NT2/D1 (cell line): Measurements from ENCODE around the gene PEX19.

Experiments used
- DNase-seq: peaks from one replicate; pipeline ENCODE4 v3.0.0-alpha.2; 2011; ENCODE audit warnings: low read depth, low spot score
- H3K27me3 ChIP-seq: 2 replicates; pipeline ENCODE4 v1.6.0; 2011; ENCODE audit warnings: mild to moderate bottlenecking; ENCODE audit not compliant: insufficient read length, insufficient read depth
- H3K36me3 ChIP-seq: 2 replicates; pipeline ENCODE4 v1.6.1; 2011; ENCODE audit warnings: mild to moderate bottlenecking, low read length, mixed read lengths; ENCODE audit not compliant: insufficient read depth, insufficient read length
- H3K4me1 ChIP-seq: 2 replicates; pipeline ENCODE4 v1.5.1; 2011; ENCODE audit not compliant: insufficient read depth, insufficient read length
- H3K4me3 ChIP-seq: 2 replicates; pipeline ENCODE4 v1.5.1; 2011; ENCODE audit warnings: low read depth; ENCODE audit not compliant: insufficient read length
- H3K9ac ChIP-seq: 2 replicates; pipeline ENCODE4 v1.6.0; 2011; ENCODE audit warnings: low read depth; ENCODE audit not compliant: insufficient read length
- H3K9me3 ChIP-seq: 2 replicates; pipeline ENCODE4 v1.5.1; 2011; ENCODE audit warnings: mild to moderate bottlenecking, low read length; ENCODE audit not compliant: insufficient read depth
- SUZ12 ChIP-seq: IDR thresholded peaks from 2 replicates; pipeline ENCODE4 v1.6.1; 2011; ENCODE audit not compliant: insufficient read length, insufficient read depth; ENCODE audit errors: extremely low read depth
- YY1 ChIP-seq: IDR thresholded peaks from 2 replicates; pipeline ENCODE4 v1.6.1; 2011; ENCODE audit not compliant: insufficient read length, insufficient read depth
- ZNF274 ChIP-seq: IDR thresholded peaks from 2 replicates; pipeline ENCODE4 v1.6.1; 2011; ENCODE audit warnings: mild to moderate bottlenecking, low read depth, low read length

Gene PEX19

DNA sequence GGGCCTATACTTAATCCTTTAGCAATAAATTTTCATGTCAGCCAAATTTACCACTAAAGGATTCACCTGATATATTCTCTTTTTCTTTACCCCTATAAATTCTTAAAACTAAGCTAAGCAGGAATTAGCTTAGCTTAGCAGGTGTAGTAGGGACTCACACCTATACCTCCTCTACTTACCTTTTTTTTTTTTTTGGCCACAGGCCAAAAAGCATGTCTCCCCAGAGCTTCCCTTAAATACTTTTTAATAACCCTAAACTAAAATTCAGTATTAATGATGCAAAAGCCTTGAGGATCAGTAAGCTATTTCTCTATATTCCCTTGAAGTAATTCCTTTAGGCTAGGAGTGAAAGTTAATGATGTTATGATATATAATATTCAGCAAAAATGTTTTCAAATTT, 56.5 kb downstream of the PEX19 start:
- TF ChIP-seq ZNF274 (no peak), SUZ12 (no peak), YY1 (no peak)

DNA sequence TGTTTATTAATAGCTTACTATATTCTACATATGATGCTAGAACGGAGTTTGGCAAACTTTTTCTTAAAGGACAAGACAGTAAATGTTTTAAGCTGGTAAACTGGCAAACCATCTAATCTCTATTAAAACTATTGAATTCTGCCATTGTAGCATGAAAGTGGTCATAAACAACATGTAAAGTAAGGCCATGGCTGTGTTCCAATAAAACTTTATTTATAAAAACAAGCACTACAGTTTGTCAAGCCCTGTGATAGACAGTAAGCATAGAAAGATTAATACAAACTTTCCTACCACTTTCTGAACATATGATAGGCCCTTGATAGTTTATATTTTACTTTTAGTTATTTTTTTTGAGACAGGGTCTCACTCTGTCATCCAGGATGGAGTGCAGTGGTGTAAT, 57.4 kb downstream of the PEX19 start:
- DNase-seq: no peak
- H3K4me3 ChIP-seq: no peak overlapping the region
- H3K9ac ChIP-seq: no peak overlapping the region
- TF ChIP-seq ZNF274 (no peak), YY1 (no peak), SUZ12 (no peak)
- H3K27me3 ChIP-seq: no peaks in the 10 kb centered on the region
- no peaks in the 10 kb centered on the region for H3K9me3 ChIP-seq
- H3K36me3 ChIP-seq: peaks cover 99% of the 10 kb centered on the region
- H3K4me1 ChIP-seq: no peaks in the 10 kb centered on the region

More for the DNA sequence above, 56.5 kb downstream of the PEX19 start:
- H3K4me3 ChIP-seq: no peak overlapping the region
- H3K4me1 ChIP-seq: no peaks in the 10 kb centered on the region
- no peaks in the 10 kb centered on the region for H3K9me3 ChIP-seq
- H3K9ac ChIP-seq: no peak overlapping the region
- peaks cover 99% of the 10 kb centered on the region for H3K36me3 ChIP-seq
- H3K27me3 ChIP-seq: no peaks in the 10 kb centered on the region
- no peak for DNase-seq

DNA sequence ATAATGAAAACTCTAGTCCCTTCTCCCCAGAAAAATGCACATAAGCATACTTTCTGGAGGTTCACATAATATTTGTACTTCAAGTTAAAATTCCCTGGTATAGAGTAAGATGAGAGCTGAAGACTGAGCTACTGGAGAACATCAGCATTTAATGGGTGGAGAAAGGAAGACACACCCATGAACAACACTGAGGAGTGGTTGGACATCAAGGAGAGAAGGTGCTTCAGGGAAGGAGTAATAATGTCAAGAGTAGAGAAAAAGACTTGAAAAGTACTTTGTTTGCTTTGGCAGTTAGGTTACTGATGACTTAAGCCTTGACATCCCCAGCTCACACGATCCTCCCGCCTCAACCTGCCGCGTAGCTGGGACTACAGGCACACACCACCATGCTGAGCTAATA, 57.9 kb downstream of the PEX19 start:
- DNase-seq: no peak
- Histone ChIP-seq H3K36me3 (peaks cover 99% of the 10 kb centered on the region), H3K9me3 (no peaks in the 10 kb centered on the region), H3K4me1 (no peaks in the 10 kb centered on the region), H3K9ac (no peak overlapping the region), H3K27me3 (no peaks in the 10 kb centered on the region), H3K4me3 (no peak overlapping the region)
- TF ChIP-seq SUZ12 (no peak), YY1 (no peak), ZNF274 (no peak)
